Neural progenitor cell (in vitro differentiated cells): ENCODE measurements around the gene ANXA6. TPM values are rescaled to one million over a fixed set of nuclear protein-coding genes. Genes with fewer than 3 reads are reported as not detected.

ENCODE experiments used
- DNase-seq: peaks from one replicate; pipeline ENCODE4 v3.0.0-alpha.2; 2016; ENCODE audit warnings: low spot score
- H2AFZ ChIP-seq: fragments of 200-600 bp; sonication (generic); replicated peaks from 2 replicates; pipeline ENCODE4 v1.6.1; 2016; ENCODE audit warnings: antibody characterized with exemption
- H3F3A ChIP-seq: fragments of 200-600 bp; sonication (generic); 2 replicates; pipeline ENCODE4 v1.6.1; 2016; ENCODE audit warnings: antibody characterized with exemption, low read depth
- H3K27ac ChIP-seq: fragments of 200-600 bp; sonication (generic); 2 replicates; pipeline ENCODE4 v1.5.1; 2016; ENCODE audit warnings: mild to moderate bottlenecking
- H3K27me3 ChIP-seq: fragments of 200-600 bp; sonication (generic); 2 replicates; pipeline ENCODE4 v1.6.1; 2016; ENCODE audit warnings: mild to moderate bottlenecking, moderate library complexity
- H3K36me3 ChIP-seq: fragments of 200-600 bp; sonication (generic); 2 replicates; pipeline ENCODE4 v1.5.1; 2016
- H3K4me1 ChIP-seq: fragments of 200-600 bp; sonication (generic); 2 replicates; pipeline ENCODE4 v1.6.1; 2016; ENCODE audit warnings: mixed run types
- H3K4me2 ChIP-seq: fragments of 200-600 bp; sonication (generic); 2 replicates; pipeline ENCODE4 v1.6.1; 2016
- H3K4me3 ChIP-seq: fragments of 200-600 bp; sonication (generic); 2 replicates; pipeline ENCODE4 v1.5.1; 2016
- H3K79me2 ChIP-seq: fragments of 200-600 bp; sonication (generic); 2 replicates; pipeline ENCODE4 v1.6.1; 2016; ENCODE audit warnings: low read depth
- H3K9ac ChIP-seq: fragments of 200-600 bp; sonication (generic); 2 replicates; pipeline ENCODE4 v1.6.1; 2016
- H3K9me3 ChIP-seq: fragments of 200-600 bp; sonication (generic); 2 replicates; pipeline ENCODE4 v1.5.1; 2016; ENCODE audit warnings: low read depth
- H4K20me1 ChIP-seq: fragments of 200-600 bp; sonication (generic); 2 replicates; pipeline ENCODE4 v1.6.1; 2016; ENCODE audit warnings: low read depth
- H3K27ac Mint-ChIP-seq: 3 replicates; pipeline ENCODE4 v1.8.0; 2021; ENCODE audit warnings: mixed read lengths
- H3K27me3 Mint-ChIP-seq: 2 replicates; pipeline ENCODE4 v1.8.0; 2022; ENCODE audit warnings: low read depth, mild to moderate bottlenecking, inconsistent platforms, moderate library complexity, mixed read lengths; ENCODE audit not compliant: insufficient read depth
- H3K36me3 Mint-ChIP-seq: 3 replicates; pipeline ENCODE4 v1.8.0; 2021; ENCODE audit warnings: mixed read lengths
- H3K4me1 Mint-ChIP-seq: 3 replicates; pipeline ENCODE4 v1.8.0; 2021; ENCODE audit warnings: mixed read lengths
- H3K4me3 Mint-ChIP-seq: 3 replicates; pipeline ENCODE4 v1.8.0; 2021; ENCODE audit warnings: mild to moderate bottlenecking, moderate library complexity, mixed read lengths
- H3K9me3 Mint-ChIP-seq: 3 replicates; pipeline ENCODE4 v1.8.0; 2020; ENCODE audit warnings: mixed read lengths
- CTCF ChIP-seq: fragments of 200-600 bp; sonication (generic); IDR thresholded peaks from 2 replicates; pipeline ENCODE4 v1.5.1; 2017; ENCODE audit warnings: antibody characterized with exemption, mild to moderate bottlenecking
- EZH2 ChIP-seq: fragments of 200-600 bp; sonication (generic); IDR thresholded peaks from 2 replicates; pipeline ENCODE4 v1.6.1; 2017; ENCODE audit warnings: antibody characterized with exemption, mild to moderate bottlenecking, moderate library complexity
- EZH2phosphoT487 ChIP-seq: fragments of 200-600 bp; sonication (generic); IDR thresholded peaks from 2 replicates; pipeline ENCODE4 v1.6.1; 2017; ENCODE audit warnings: antibody characterized with exemption
- total RNA-seq: library from RNA; depleted of rRNA; stranded (reverse); fragments of >200 nt; gene quantifications from 2 replicates; pipeline ENCODE4 v1.2.3, GENCODE V29; 2015; ENCODE audit warnings: low replicate concordance

Gene ANXA6
- total RNA-seq, 1 donor from 2014 or later, result 97.6 TPM

DNA sequence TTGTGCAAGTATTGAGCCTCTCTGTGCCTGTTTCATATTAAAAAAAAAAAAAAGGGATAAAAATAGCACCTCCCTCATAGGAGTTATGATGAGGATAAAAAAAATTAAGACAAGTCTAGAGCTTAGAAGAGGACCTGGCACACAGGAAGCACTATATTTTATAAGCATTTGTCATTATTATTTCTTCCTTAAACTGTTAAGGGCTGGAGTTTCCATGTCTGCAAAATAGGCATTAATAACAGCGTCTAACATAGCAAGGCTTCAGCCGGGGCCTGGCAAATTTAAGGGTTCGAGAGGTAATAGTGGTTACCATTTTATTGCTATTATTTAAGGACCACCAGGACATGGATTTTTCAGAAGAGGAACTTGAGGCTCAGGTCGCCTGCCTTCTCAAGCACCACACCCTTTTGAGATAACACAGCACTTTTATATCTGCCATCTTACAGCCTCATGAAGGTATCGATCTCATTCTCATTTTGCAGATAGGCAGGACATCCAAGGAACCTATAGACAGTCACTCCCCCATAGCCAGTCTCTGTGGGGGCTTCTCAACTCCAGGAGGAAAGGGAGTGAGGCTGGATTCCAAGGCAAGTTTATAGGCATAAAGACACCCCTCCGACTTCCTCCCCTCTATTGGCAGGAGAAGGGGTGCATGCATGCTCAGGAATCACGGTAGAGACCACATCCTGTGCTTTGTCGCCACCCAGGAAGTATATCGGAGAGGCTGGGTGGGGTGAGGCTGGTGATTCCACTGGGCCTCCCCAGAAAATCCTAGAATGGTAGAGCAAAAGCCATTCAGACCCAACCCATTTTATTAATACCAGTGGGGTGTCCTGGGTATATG, 2.4 kb downstream of the ANXA6 start:
- Mint-ChIP-seq H3K27ac (no peak overlapping the region), H3K4me3 (peak overlapping the region; percentile 24), H3K4me1 (peaks cover 72% of the 10 kb centered on the region), H3K36me3 (no peaks in the 10 kb centered on the region), H3K27me3 (peaks cover 7% of the 10 kb centered on the region), H3K9me3 (no peaks in the 10 kb centered on the region)
- no peak for TF ChIP-seq EZH2
- H2AFZ ChIP-seq, result no peak overlapping the region
- H3K27ac ChIP-seq, result no peak overlapping the region
- H3K79me2 ChIP-seq, result no peaks in the 10 kb centered on the region
- H3K27me3 ChIP-seq, result peaks cover 13% of the 10 kb centered on the region
- peaks cover 5% of the 10 kb centered on the region for H3F3A ChIP-seq
- H3K4me1 ChIP-seq, result peaks cover 28% of the 10 kb centered on the region
- H4K20me1 ChIP-seq, result no peaks in the 10 kb centered on the region
- H3K4me3 ChIP-seq, result no peak overlapping the region
- no peaks in the 10 kb centered on the region for H3K36me3 ChIP-seq
- no peak for DNase-seq
- H3K9me3 ChIP-seq, result no peaks in the 10 kb centered on the region
- no peak overlapping the region for H3K9ac ChIP-seq
- H3K4me2 ChIP-seq, result no peak overlapping the region

GRCh38 chr5:151153766-151154272, 3.8 kb downstream of the ANXA6 start:
- Mint-ChIP-seq H3K27me3 (peaks cover 6% of the 10 kb centered on the region), H3K9me3 (no peaks in the 10 kb centered on the region), H3K4me1 (peaks cover 83% of the 10 kb centered on the region), H3K36me3 (no peaks in the 10 kb centered on the region), H3K4me3 (no peak overlapping the region), H3K27ac (no peak overlapping the region)
- H3K9me3 ChIP-seq, result no peaks in the 10 kb centered on the region
- no peak overlapping the region for H3K9ac ChIP-seq
- peaks cover 9% of the 10 kb centered on the region for H3K27me3 ChIP-seq
- H3K4me3 ChIP-seq, result no peak overlapping the region
- H3K27ac ChIP-seq, result no peak overlapping the region
- peaks cover 5% of the 10 kb centered on the region for H3F3A ChIP-seq
- peaks cover 35% of the 10 kb centered on the region for H3K4me1 ChIP-seq
- no peaks in the 10 kb centered on the region for H3K36me3 ChIP-seq
- DNase-seq, result no peak
- no peaks in the 10 kb centered on the region for H3K79me2 ChIP-seq
- no peak overlapping the region for H2AFZ ChIP-seq
- TF ChIP-seq EZH2, result no peak
- H4K20me1 ChIP-seq, result no peaks in the 10 kb centered on the region
- no peak overlapping the region for H3K4me2 ChIP-seq

DNA sequence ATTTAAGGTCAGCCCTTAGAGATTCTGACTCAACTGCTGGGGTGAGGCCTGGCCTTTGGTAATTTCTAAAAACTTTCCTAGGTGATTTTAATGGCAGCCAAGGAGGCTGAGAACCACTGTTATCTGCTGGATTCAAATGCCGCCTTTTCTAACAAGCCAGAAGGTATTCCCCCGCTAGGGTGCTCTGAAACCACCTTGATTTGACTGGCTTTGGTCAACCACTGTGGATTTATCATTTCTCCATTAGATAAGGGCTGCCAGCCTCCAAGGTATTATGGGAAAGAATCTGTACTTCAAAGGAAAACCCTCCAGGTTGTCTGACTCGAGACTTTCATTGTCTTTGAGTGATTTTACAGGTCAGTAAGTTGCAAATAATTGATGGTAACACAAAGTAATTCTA, 4.3 kb downstream of the ANXA6 start:
- DNase-seq, result no peak
- Histone ChIP-seq H4K20me1 (no peaks in the 10 kb centered on the region), H3F3A (peaks cover 5% of the 10 kb centered on the region), H3K4me3 (no peak overlapping the region), H3K79me2 (no peaks in the 10 kb centered on the region), H3K36me3 (no peaks in the 10 kb centered on the region), H3K4me2 (no peak overlapping the region), H2AFZ (no peak overlapping the region), H3K9me3 (no peaks in the 10 kb centered on the region), H3K27me3 (peaks cover 4% of the 10 kb centered on the region), H3K27ac (no peak overlapping the region), H3K4me1 (peaks cover 34% of the 10 kb centered on the region), H3K9ac (no peak overlapping the region)
- TF ChIP-seq EZH2phosphoT487 (no peak), EZH2 (no peak)
- Mint-ChIP-seq H3K36me3 (no peaks in the 10 kb centered on the region), H3K4me3 (no peak overlapping the region), H3K4me1 (peaks cover 83% of the 10 kb centered on the region), H3K27ac (no peak overlapping the region), H3K9me3 (no peaks in the 10 kb centered on the region), H3K27me3 (peaks cover 3% of the 10 kb centered on the region)

GRCh38 chr5:151151793-151152192, 5.8 kb downstream of the ANXA6 start:
- Histone ChIP-seq H3K27ac (no peak overlapping the region), H4K20me1 (no peaks in the 10 kb centered on the region), H3K79me2 (no peaks in the 10 kb centered on the region), H3F3A (peaks cover 5% of the 10 kb centered on the region), H3K27me3 (no peaks in the 10 kb centered on the region), H2AFZ (no peak overlapping the region), H3K9me3 (no peaks in the 10 kb centered on the region), H3K36me3 (no peaks in the 10 kb centered on the region), H3K9ac (no peak overlapping the region), H3K4me3 (no peak overlapping the region), H3K4me1 (peaks cover 26% of the 10 kb centered on the region), H3K4me2 (no peak overlapping the region)
- Mint-ChIP-seq H3K27me3 (no peaks in the 10 kb centered on the region), H3K4me1 (peaks cover 81% of the 10 kb centered on the region), H3K36me3 (peaks cover 6% of the 10 kb centered on the region), H3K4me3 (peak overlapping the region; percentile 19), H3K27ac (peak overlapping the region; percentile 95), H3K9me3 (no peaks in the 10 kb centered on the region)
- no peak for DNase-seq
- TF ChIP-seq EZH2phosphoT487 (no peak), CTCF (no peak), EZH2 (no peak)
